HL-60 (cell line): ENCODE results near the gene NPY4R2.
"Not testable (repeated sequence)": the region's sequence is repeated elsewhere in the genome, so short reads cannot be mapped to it uniquely, and the experiment has no call there.

Source experiments
- GABPA ChIP-seq: IDR thresholded peaks from 2 replicates; pipeline ENCODE4 v1.6.1; 2012; ENCODE audit warnings: low read depth
- POLR2AphosphoS5 ChIP-seq: IDR thresholded peaks from 2 replicates; pipeline ENCODE4 v1.6.1; 2012; ENCODE audit warnings: low read depth
- SPI1 ChIP-seq: IDR thresholded peaks from 2 replicates; pipeline ENCODE4 v1.6.1; 2012; ENCODE audit warnings: low read depth, mild to moderate bottlenecking, borderline replicate concordance
- TF ChIP-seq, protein P1 (sequence below): IDR thresholded peaks from one replicate; pipeline ENCODE4 v1.5.1; 2011; ENCODE audit warnings: low read length, control low read depth, inconsistent platforms; ENCODE audit not compliant: insufficient read depth
- TF ChIP-seq, protein P2 (sequence below): IDR thresholded peaks from 2 replicates; pipeline ENCODE4 v1.6.1; 2012; ENCODE audit warnings: low read depth; ENCODE audit not compliant: insufficient replicate concordance

DNA sequence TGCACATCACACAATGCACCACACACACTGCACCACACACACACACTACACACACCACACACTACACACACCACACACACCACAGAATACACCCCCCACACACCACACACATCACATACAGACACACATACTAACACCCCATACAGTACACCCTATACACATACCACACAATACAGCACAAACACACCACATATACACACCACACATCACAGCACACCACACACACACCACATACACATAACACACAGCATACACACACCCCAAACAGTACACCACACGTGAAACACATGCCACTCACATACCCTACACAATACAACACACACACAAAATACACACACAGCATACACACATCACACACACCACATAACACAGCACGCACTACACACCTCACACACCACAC lies 23.9 kb upstream of the NPY4R2 start:
- TF ChIP-seq, protein P1, sequence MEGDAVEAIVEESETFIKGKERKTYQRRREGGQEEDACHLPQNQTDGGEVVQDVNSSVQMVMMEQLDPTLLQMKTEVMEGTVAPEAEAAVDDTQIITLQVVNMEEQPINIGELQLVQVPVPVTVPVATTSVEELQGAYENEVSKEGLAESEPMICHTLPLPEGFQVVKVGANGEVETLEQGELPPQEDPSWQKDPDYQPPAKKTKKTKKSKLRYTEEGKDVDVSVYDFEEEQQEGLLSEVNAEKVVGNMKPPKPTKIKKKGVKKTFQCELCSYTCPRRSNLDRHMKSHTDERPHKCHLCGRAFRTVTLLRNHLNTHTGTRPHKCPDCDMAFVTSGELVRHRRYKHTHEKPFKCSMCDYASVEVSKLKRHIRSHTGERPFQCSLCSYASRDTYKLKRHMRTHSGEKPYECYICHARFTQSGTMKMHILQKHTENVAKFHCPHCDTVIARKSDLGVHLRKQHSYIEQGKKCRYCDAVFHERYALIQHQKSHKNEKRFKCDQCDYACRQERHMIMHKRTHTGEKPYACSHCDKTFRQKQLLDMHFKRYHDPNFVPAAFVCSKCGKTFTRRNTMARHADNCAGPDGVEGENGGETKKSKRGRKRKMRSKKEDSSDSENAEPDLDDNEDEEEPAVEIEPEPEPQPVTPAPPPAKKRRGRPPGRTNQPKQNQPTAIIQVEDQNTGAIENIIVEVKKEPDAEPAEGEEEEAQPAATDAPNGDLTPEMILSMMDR = not testable (repeated sequence)
- TF ChIP-seq, protein P2, sequence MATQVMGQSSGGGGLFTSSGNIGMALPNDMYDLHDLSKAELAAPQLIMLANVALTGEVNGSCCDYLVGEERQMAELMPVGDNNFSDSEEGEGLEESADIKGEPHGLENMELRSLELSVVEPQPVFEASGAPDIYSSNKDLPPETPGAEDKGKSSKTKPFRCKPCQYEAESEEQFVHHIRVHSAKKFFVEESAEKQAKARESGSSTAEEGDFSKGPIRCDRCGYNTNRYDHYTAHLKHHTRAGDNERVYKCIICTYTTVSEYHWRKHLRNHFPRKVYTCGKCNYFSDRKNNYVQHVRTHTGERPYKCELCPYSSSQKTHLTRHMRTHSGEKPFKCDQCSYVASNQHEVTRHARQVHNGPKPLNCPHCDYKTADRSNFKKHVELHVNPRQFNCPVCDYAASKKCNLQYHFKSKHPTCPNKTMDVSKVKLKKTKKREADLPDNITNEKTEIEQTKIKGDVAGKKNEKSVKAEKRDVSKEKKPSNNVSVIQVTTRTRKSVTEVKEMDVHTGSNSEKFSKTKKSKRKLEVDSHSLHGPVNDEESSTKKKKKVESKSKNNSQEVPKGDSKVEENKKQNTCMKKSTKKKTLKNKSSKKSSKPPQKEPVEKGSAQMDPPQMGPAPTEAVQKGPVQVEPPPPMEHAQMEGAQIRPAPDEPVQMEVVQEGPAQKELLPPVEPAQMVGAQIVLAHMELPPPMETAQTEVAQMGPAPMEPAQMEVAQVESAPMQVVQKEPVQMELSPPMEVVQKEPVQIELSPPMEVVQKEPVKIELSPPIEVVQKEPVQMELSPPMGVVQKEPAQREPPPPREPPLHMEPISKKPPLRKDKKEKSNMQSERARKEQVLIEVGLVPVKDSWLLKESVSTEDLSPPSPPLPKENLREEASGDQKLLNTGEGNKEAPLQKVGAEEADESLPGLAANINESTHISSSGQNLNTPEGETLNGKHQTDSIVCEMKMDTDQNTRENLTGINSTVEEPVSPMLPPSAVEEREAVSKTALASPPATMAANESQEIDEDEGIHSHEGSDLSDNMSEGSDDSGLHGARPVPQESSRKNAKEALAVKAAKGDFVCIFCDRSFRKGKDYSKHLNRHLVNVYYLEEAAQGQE = not testable (repeated sequence)
- TF ChIP-seq POLR2AphosphoS5, SPI1, GABPA: not testable (repeated sequence)
